ENCODE measurements around the gene NR4A2. TPM values are rescaled to one million over a fixed set of nuclear protein-coding genes. Genes with fewer than 3 reads are reported as not detected.
A peak's percentile ranks its signal among the peaks of the same experiment; 100 is the strongest.

The NR4A2 gene
- total and polyA plus RNA-seq, 2 donors: 0.61 to 4.4 TPM

GRCh38 chr2:156342254-156343095 is 10.0 kb upstream of the NR4A2 start:
- peaks cover 20 to 42% of the 10 kb centered on the region in 2 donors for H3K27me3 ChIP-seq (ENCODE audit: control insufficient read depth in 2 of 2, insufficient read depth in 1 of 2, low read length in 1 of 2)
- H3K36me3 ChIP-seq (ENCODE audit: control insufficient read depth in 2 of 2, insufficient read depth in 2 of 2, low read length in 1 of 2): no peaks in the 10 kb centered on the region
- peak overlapping the region; percentile 64 to 72 for H3K4me3 ChIP-seq (ENCODE audit: low read length in 2 of 2)
- peak in 4 of 9 donors; percentile 27 to 71 (median 50) for DNase-seq (ENCODE audit: low read depth in 6 of 9, low spot score in 9 of 9)
- H3K4me1 ChIP-seq (ENCODE audit: control insufficient read depth in 2 of 2, insufficient read depth in 2 of 2, low read length in 2 of 2): peaks cover 4 to 10% of the 10 kb centered on the region in 2 donors
- peak overlapping the region; percentile 88 to 97 for H3K27ac ChIP-seq (ENCODE audit: low read depth in 1 of 2, low read length in 1 of 2)
- H3K9me3 ChIP-seq (ENCODE audit: control insufficient read depth in 2 of 2, insufficient read depth in 1 of 2, low read length in 1 of 2): no peaks in the 10 kb centered on the region
- 1% methylated on average over 85 of the region's 86 CpGs for WGBS

GRCh38 chr2:156341452-156342253 is 9.1 kb upstream of the NR4A2 start:
- DNase-seq (ENCODE audit: low read depth in 6 of 9, low spot score in 9 of 9): peak in 4 of 9 donors; percentile 34 to 79 (median 61)
- Histone ChIP-seq H3K4me3 (ENCODE audit: low read length in 2 of 2) (peak overlapping the region; percentile 64 to 72), H3K36me3 (ENCODE audit: control insufficient read depth in 2 of 2, insufficient read depth in 2 of 2, low read length in 1 of 2) (no peaks in the 10 kb centered on the region), H3K4me1 (ENCODE audit: control insufficient read depth in 2 of 2, insufficient read depth in 2 of 2, low read length in 2 of 2) (peaks cover 4 to 10% of the 10 kb centered on the region in 2 donors), H3K9me3 (ENCODE audit: control insufficient read depth in 2 of 2, insufficient read depth in 1 of 2, low read length in 1 of 2) (no peaks in the 10 kb centered on the region), H3K27ac (ENCODE audit: low read depth in 1 of 2, low read length in 1 of 2) (peak overlapping the region; percentile 88 to 97), H3K27me3 (ENCODE audit: control insufficient read depth in 2 of 2, insufficient read depth in 1 of 2, low read length in 1 of 2) (peaks cover 20 to 42% of the 10 kb centered on the region in 2 donors)
- WGBS: under 1% methylated on average over 62 of the region's 62 CpGs

- DNase-seq (ENCODE audit: low read depth in 6 of 9, low spot score in 9 of 9): no peak
- H3K27ac ChIP-seq (ENCODE audit: low read depth in 1 of 2, low read length in 1 of 2): peak overlapping the region; percentile 88 to 97
- WGBS: 6% methylated on average over 15 of the region's 15 CpGs
- no peaks in the 10 kb centered on the region for H3K36me3 ChIP-seq (ENCODE audit: control insufficient read depth in 2 of 2, insufficient read depth in 2 of 2, low read length in 1 of 2)
- no peaks in the 10 kb centered on the region for H3K9me3 ChIP-seq (ENCODE audit: control insufficient read depth in 2 of 2, insufficient read depth in 1 of 2, low read length in 1 of 2)
- H3K4me1 ChIP-seq (ENCODE audit: control insufficient read depth in 2 of 2, insufficient read depth in 2 of 2, low read length in 2 of 2): peaks cover 4 to 10% of the 10 kb centered on the region in 2 donors
- peak overlapping the region; percentile 64 to 72 for H3K4me3 ChIP-seq (ENCODE audit: low read length in 2 of 2)
- H3K27me3 ChIP-seq (ENCODE audit: control insufficient read depth in 2 of 2, insufficient read depth in 1 of 2, low read length in 1 of 2): peaks cover 20 to 42% of the 10 kb centered on the region in 2 donors
Measured at GRCh38 chr2:156340804-156341451, 8.4 kb upstream of the NR4A2 start.

- no peak overlapping the region for H3K27ac ChIP-seq (ENCODE audit: low read depth in 1 of 2, low read length in 1 of 2)
- peaks cover 20 to 39% of the 10 kb centered on the region in 2 donors for H3K27me3 ChIP-seq (ENCODE audit: control insufficient read depth in 2 of 2, insufficient read depth in 1 of 2, low read length in 1 of 2)
- H3K9me3 ChIP-seq (ENCODE audit: control insufficient read depth in 2 of 2, insufficient read depth in 1 of 2, low read length in 1 of 2): no peaks in the 10 kb centered on the region
- no peak overlapping the region for H3K4me3 ChIP-seq (ENCODE audit: low read length in 2 of 2)
- DNase-seq (ENCODE audit: low read depth in 6 of 9, low spot score in 9 of 9): no peak
- H3K4me1 ChIP-seq (ENCODE audit: control insufficient read depth in 2 of 2, insufficient read depth in 2 of 2, low read length in 2 of 2): peaks cover 4 to 10% of the 10 kb centered on the region in 2 donors
- no peaks in the 10 kb centered on the region for H3K36me3 ChIP-seq (ENCODE audit: control insufficient read depth in 2 of 2, insufficient read depth in 2 of 2, low read length in 1 of 2)
- 50% methylated on average over 1 of the region's 1 CpG for WGBS
Measured at GRCh38 chr2:156340377-156340776, 7.9 kb upstream of the NR4A2 start.

- Histone ChIP-seq H3K27ac (ENCODE audit: low read depth in 1 of 2, low read length in 1 of 2) (no peak overlapping the region), H3K4me1 (ENCODE audit: control insufficient read depth in 2 of 2, insufficient read depth in 2 of 2, low read length in 2 of 2) (peaks cover 6 to 12% of the 10 kb centered on the region in 2 donors), H3K36me3 (ENCODE audit: control insufficient read depth in 2 of 2, insufficient read depth in 2 of 2, low read length in 1 of 2) (no peaks in the 10 kb centered on the region), H3K27me3 (ENCODE audit: control insufficient read depth in 2 of 2, insufficient read depth in 1 of 2, low read length in 1 of 2) (peaks cover 26 to 40% of the 10 kb centered on the region in 2 donors), H3K9me3 (ENCODE audit: control insufficient read depth in 2 of 2, insufficient read depth in 1 of 2, low read length in 1 of 2) (no peaks in the 10 kb centered on the region), H3K4me3 (ENCODE audit: low read length in 2 of 2) (no peak overlapping the region)
- DNase-seq (ENCODE audit: low read depth in 6 of 9, low spot score in 9 of 9): no peak
- 94% methylated on average over 3 of the region's 3 CpGs for WGBS
Measured at GRCh38 chr2:156339865-156340264, 7.3 kb upstream of the NR4A2 start.

- 95% methylated on average over 5 of the region's 5 CpGs for WGBS
- peaks cover 30 to 46% of the 10 kb centered on the region in 2 donors for H3K27me3 ChIP-seq (ENCODE audit: control insufficient read depth in 2 of 2, insufficient read depth in 1 of 2, low read length in 1 of 2)
- no peaks in the 10 kb centered on the region for H3K36me3 ChIP-seq (ENCODE audit: control insufficient read depth in 2 of 2, insufficient read depth in 2 of 2, low read length in 1 of 2)
- H3K27ac ChIP-seq (ENCODE audit: low read depth in 1 of 2, low read length in 1 of 2): no peak overlapping the region
- no peak overlapping the region for H3K4me3 ChIP-seq (ENCODE audit: low read length in 2 of 2)
- no peaks in the 10 kb centered on the region for H3K9me3 ChIP-seq (ENCODE audit: control insufficient read depth in 2 of 2, insufficient read depth in 1 of 2, low read length in 1 of 2)
- H3K4me1 ChIP-seq (ENCODE audit: control insufficient read depth in 2 of 2, insufficient read depth in 2 of 2, low read length in 2 of 2): peaks cover 9 to 16% of the 10 kb centered on the region in 2 donors
- DNase-seq (ENCODE audit: low read depth in 6 of 9, low spot score in 9 of 9): no peak
Measured at GRCh38 chr2:156339110-156339847, 6.8 kb upstream of the NR4A2 start.

GRCh38 chr2:156338578-156338977 is 6.1 kb upstream of the NR4A2 start:
- DNase-seq (ENCODE audit: low read depth in 6 of 9, low spot score in 9 of 9): no peak
- Histone ChIP-seq H3K9me3 (ENCODE audit: control insufficient read depth in 2 of 2, insufficient read depth in 1 of 2, low read length in 1 of 2) (peaks cover 0 to 3% of the 10 kb centered on the region in 2 donors), H3K4me3 (ENCODE audit: low read length in 2 of 2) (no peak overlapping the region), H3K27me3 (ENCODE audit: control insufficient read depth in 2 of 2, insufficient read depth in 1 of 2, low read length in 1 of 2) (peaks cover 31 to 48% of the 10 kb centered on the region in 2 donors), H3K36me3 (ENCODE audit: control insufficient read depth in 2 of 2, insufficient read depth in 2 of 2, low read length in 1 of 2) (no peaks in the 10 kb centered on the region), H3K4me1 (ENCODE audit: control insufficient read depth in 2 of 2, insufficient read depth in 2 of 2, low read length in 2 of 2) (peaks cover 13 to 23% of the 10 kb centered on the region in 2 donors), H3K27ac (ENCODE audit: low read depth in 1 of 2, low read length in 1 of 2) (no peak overlapping the region)
- WGBS: 89% methylated on average over 2 of the region's 2 CpGs
